Measurements from ENCODE around the gene RPS6KA3. TPM values are rescaled to one million over a fixed set of nuclear protein-coding genes. Genes with fewer than 3 reads are reported as not detected.

RPS6KA3 gene
- total and polyA plus RNA-seq, 9 of the 15 experiments (the other 6 are each of a cell fraction or from before 2014, with no cell fraction given), result 10.9 to 61.9 (median 37.4) TPM

- TF ChIP-seq GABPB1 (CRISPR knock-in tag; IDR thresholded peaks at IDR 0.05) (peak; percentile 81), PRDM10 (IDR thresholded peaks at IDR 0.05; ENCODE audit: partially characterized antibody) (peak; percentile 94), MTA1 (IDR thresholded peaks at IDR 0.05; ENCODE audit: borderline replicate concordance) (no peak), EWSR1 (IDR thresholded peaks at IDR 0.05; ENCODE audit: borderline replicate concordance, low read depth, partially characterized antibody) (no peak), ASH1L (IDR thresholded peaks at IDR 0.05; ENCODE audit: borderline replicate concordance, low read depth, partially characterized antibody) (no peak), THAP7 (CRISPR knock-in tag; IDR thresholded peaks at IDR 0.05) (peak; percentile 97), ZBTB8A (IDR thresholded peaks at IDR 0.05; ENCODE audit: partially characterized antibody) (no peak), CEBPG (CRISPR knock-in tag; IDR thresholded peaks at IDR 0.05) (no peak), CEBPG (tag; conservative IDR thresholded peaks at IDR 0.05 in 1 of 2, IDR thresholded peaks at IDR 0.05 in 1 of 2) (no peak), ZBTB17 (CRISPR knock-in tag; IDR thresholded peaks at IDR 0.05) (no peak), BCL6 (CRISPR knock-in tag; IDR thresholded peaks at IDR 0.05) (no peak), PTBP1 (IDR thresholded peaks at IDR 0.05; ENCODE audit: low read depth, low read length) (no peak), SUPT5H (IDR thresholded peaks at IDR 0.05) (peak; percentile 53; the same call in 1 of the 2 replicates), POLR2AphosphoS2 (IDR thresholded peaks at IDR 0.05; ENCODE audit: low read length) (no peak), ZFX (CRISPR knock-in tag; IDR thresholded peaks at IDR 0.05) (peak; percentile 62), KAT2B (IDR thresholded peaks at IDR 0.05; ENCODE audit: low read depth, low read length) (no peak)
- TF ChIP-seq, protein P1, sequence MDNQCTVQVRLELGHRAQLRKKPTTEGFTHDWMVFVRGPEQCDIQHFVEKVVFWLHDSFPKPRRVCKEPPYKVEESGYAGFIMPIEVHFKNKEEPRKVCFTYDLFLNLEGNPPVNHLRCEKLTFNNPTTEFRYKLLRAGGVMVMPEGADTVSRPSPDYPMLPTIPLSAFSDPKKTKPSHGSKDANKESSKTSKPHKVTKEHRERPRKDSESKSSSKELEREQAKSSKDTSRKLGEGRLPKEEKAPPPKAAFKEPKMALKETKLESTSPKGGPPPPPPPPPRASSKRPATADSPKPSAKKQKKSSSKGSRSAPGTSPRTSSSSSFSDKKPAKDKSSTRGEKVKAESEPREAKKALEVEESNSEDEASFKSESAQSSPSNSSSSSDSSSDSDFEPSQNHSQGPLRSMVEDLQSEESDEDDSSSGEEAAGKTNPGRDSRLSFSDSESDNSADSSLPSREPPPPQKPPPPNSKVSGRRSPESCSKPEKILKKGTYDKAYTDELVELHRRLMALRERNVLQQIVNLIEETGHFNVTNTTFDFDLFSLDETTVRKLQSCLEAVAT (IDR thresholded peaks at IDR 0.05), result no peak
- TF ChIP-seq, protein P2, sequence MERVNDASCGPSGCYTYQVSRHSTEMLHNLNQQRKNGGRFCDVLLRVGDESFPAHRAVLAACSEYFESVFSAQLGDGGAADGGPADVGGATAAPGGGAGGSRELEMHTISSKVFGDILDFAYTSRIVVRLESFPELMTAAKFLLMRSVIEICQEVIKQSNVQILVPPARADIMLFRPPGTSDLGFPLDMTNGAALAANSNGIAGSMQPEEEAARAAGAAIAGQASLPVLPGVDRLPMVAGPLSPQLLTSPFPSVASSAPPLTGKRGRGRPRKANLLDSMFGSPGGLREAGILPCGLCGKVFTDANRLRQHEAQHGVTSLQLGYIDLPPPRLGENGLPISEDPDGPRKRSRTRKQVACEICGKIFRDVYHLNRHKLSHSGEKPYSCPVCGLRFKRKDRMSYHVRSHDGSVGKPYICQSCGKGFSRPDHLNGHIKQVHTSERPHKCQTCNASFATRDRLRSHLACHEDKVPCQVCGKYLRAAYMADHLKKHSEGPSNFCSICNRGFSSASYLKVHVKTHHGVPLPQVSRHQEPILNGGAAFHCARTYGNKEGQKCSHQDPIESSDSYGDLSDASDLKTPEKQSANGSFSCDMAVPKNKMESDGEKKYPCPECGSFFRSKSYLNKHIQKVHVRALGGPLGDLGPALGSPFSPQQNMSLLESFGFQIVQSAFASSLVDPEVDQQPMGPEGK (CRISPR knock-in tag; IDR thresholded peaks at IDR 0.05; ENCODE audit: borderline replicate concordance), result no peak
These were observed at the start of gene RPS6KA3 (continued) for GRCh38 chrX:20266810-20267606.
